Measurements from ENCODE around the gene EPC1. TPM values are rescaled to one million over a fixed set of nuclear protein-coding genes. Genes with fewer than 3 reads are reported as not detected.
"Not testable (repeated sequence)": the region's sequence is repeated elsewhere in the genome, so short reads cannot be mapped to it uniquely, and the experiment has no call there.

Gene EPC1
- total and polyA plus RNA-seq, 9 of the 15 experiments (the other 6 are each of a cell fraction or from before 2014, with no cell fraction given), result 7.0 to 43.6 (median 16.1) TPM

- no peak for TF ChIP-seq CREB1 (IDR thresholded peaks at IDR 0.05)
- no peak for TF ChIP-seq CREB1 (CRISPR knock-in tag; IDR thresholded peaks at IDR 0.05)
- no peak for TF ChIP-seq GABPB1 (CRISPR knock-in tag; IDR thresholded peaks at IDR 0.05)
- no peak for TF ChIP-seq KLF13 (tag; IDR thresholded peaks at IDR 0.05; ENCODE audit: borderline replicate concordance, low read depth)
- no peak for TF ChIP-seq EHMT2 (IDR thresholded peaks at IDR 0.05)
- TF ChIP-seq ZNF57 (CRISPR knock-in tag; IDR thresholded peaks at IDR 0.05), result no peak
- no peak for TF ChIP-seq NFE2L1 (tag; IDR thresholded peaks at IDR 0.05; ENCODE audit: borderline replicate concordance, low read depth)
- TF ChIP-seq, protein P1, sequence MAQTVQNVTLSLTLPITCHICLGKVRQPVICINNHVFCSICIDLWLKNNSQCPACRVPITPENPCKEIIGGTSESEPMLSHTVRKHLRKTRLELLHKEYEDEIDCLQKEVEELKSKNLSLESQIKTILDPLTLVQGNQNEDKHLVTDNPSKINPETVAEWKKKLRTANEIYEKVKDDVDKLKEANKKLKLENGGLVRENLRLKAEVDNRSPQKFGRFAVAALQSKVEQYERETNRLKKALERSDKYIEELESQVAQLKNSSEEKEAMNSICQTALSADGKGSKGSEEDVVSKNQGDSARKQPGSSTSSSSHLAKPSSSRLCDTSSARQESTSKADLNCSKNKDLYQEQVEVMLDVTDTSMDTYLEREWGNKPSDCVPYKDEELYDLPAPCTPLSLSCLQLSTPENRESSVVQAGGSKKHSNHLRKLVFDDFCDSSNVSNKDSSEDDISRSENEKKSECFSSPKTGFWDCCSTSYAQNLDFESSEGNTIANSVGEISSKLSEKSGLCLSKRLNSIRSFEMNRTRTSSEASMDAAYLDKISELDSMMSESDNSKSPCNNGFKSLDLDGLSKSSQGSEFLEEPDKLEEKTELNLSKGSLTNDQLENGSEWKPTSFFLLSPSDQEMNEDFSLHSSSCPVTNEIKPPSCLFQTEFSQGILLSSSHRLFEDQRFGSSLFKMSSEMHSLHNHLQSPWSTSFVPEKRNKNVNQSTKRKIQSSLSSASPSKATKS (CRISPR knock-in tag; IDR thresholded peaks at IDR 0.05), result no peak
- no peak for TF ChIP-seq ZNF184 (CRISPR knock-in tag; IDR thresholded peaks at IDR 0.05)
- TF ChIP-seq NR2C2 (CRISPR knock-in tag; IDR thresholded peaks at IDR 0.05), result no peak
- TF ChIP-seq NR2C2 (tag; IDR thresholded peaks at IDR 0.05), result no peak
- TF ChIP-seq CTCFL (IDR thresholded peaks at IDR 0.05; ENCODE audit: borderline replicate concordance, insufficient read depth, low read depth, low read length, poor library complexity, severe bottlenecking), result no peak
- TF ChIP-seq DACH1 (IDR thresholded peaks at IDR 0.05; ENCODE audit: partially characterized antibody), result no peak
- TF ChIP-seq ZNF76 (CRISPR knock-in tag; IDR thresholded peaks at IDR 0.05; ENCODE audit: borderline replicate concordance), result no peak
Observed at GRCh38 chr10:32225976-32226375, 121.0 kb downstream of the EPC1 start (continued).

DNA sequence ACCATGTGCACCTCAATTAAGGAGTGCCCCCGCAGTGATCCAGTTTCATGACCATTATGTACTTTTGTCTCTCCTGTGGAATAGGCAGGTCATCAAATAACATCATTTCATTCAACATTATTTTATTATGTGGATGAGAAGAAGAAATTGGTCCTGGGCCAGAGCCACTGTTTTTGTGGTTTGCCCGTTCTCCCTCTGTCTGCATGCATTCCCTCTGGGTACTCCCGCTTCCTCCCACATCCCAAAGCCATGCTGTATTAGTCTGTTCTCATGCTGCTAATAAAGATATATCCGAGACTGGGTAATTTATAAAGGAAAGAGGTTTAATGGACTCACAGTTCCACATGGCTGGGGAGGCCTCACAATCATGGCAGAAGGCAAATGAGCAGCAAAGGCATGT lies 124.6 kb downstream of the EPC1 start:
- not testable (repeated sequence) for H3K9me3 ChIP-seq (replicated peaks; ENCODE audit: control insufficient read depth, insufficient read depth, low read depth, low read length); FAIRE-seq

More for the DNA sequence above, 124.6 kb downstream of the EPC1 start:
- H3K79me2 ChIP-seq (ENCODE audit: control insufficient read depth, insufficient read depth, low read length); H3K9ac ChIP-seq (ENCODE audit: insufficient read depth in 1 of 2, low read depth in 2 of 2, low read length in 2 of 2); H3K4me1 ChIP-seq (replicated peaks in 1 of 2; ENCODE audit: control insufficient read depth in 2 of 2, insufficient read depth in 2 of 2, low read length in 2 of 2); H3K27ac ChIP-seq (ENCODE audit: extremely low read depth, low read depth, low read length); BruUV-seq (replicated peaks); H3K4me3 ChIP-seq; H3K36me3 ChIP-seq (ENCODE audit: control insufficient read depth, insufficient read depth, low read length); POLR2A ChIA-PET; ATAC-seq; H2AFZ ChIP-seq (ENCODE audit: low read depth, low read length); CTCF ChIA-PET (ENCODE audit: low intra/inter-chr PET ratio); H3K9me1 ChIP-seq (ENCODE audit: control insufficient read depth, insufficient read depth, low read length); DNase-seq (ENCODE audit: extremely low read depth in 1 of 4, low spot score in 3 of 4); H3K4me2 ChIP-seq (ENCODE audit: insufficient read depth, low read length); H4K20me1 ChIP-seq (replicated peaks; ENCODE audit: control insufficient read depth, insufficient read depth, low read length); intact Hi-C loops (cut with micrococcal nuclease); in situ Hi-C loops (cut with MboI); H3K27me3 ChIP-seq (ENCODE audit: control insufficient read depth in 2 of 2, insufficient read depth in 2 of 2, low read length in 2 of 2): not testable (repeated sequence)
- 15% methylated on average over 4 of the region's 4 CpGs for WGBS (ENCODE audit: insufficient coverage, low coverage, missing lambda C conversion rate)

Measured in K562 (cell line).